ENCODE measurements around the gene GOLIM4.
"Not testable (repeated sequence)": the region's sequence is repeated elsewhere in the genome, so short reads cannot be mapped to it uniquely, and the experiment has no call there.

The GOLIM4 gene

GRCh38 chr3:168071591-168072322 lies 24.0 kb downstream of the GOLIM4 start:
- DNase-seq = no peak

- no peak for DNase-seq
These were observed 24.8 kb downstream of the GOLIM4 start for GRCh38 chr3:168070919-168071318.

- no peak for DNase-seq
These were observed 27.4 kb downstream of the GOLIM4 start for GRCh38 chr3:168068346-168068745.

GRCh38 chr3:168066882-168067281 lies 28.8 kb downstream of the GOLIM4 start:
- DNase-seq = no peak

- no peak for DNase-seq
These were observed 30.2 kb downstream of the GOLIM4 start for GRCh38 chr3:168065569-168065968.

GRCh38 chr3:168063122-168063521 lies 32.6 kb downstream of the GOLIM4 start:
- DNase-seq = no peak

GRCh38 chr3:168062679-168063078 lies 33.0 kb downstream of the GOLIM4 start:
- DNase-seq = no peak

- no peak for DNase-seq
These were observed 34.3 kb downstream of the GOLIM4 start for GRCh38 chr3:168061332-168061996.

- DNase-seq = no peak
These were observed 35.4 kb downstream of the GOLIM4 start for GRCh38 chr3:168060317-168060716.

- DNase-seq = no peak
These were observed 37.2 kb downstream of the GOLIM4 start for GRCh38 chr3:168058481-168058880.

- not testable (repeated sequence) for DNase-seq
These were observed 39.1 kb downstream of the GOLIM4 start for GRCh38 chr3:168056398-168057230.

GRCh38 chr3:168054447-168054846 lies 41.3 kb downstream of the GOLIM4 start:
- DNase-seq = no peak

- DNase-seq = no peak
These were observed 42.6 kb downstream of the GOLIM4 start for GRCh38 chr3:168053115-168053514.

- no peak for DNase-seq
These were observed 43.2 kb downstream of the GOLIM4 start for GRCh38 chr3:168052515-168052914.

- DNase-seq = no peak
These were observed 43.9 kb downstream of the GOLIM4 start for GRCh38 chr3:168051531-168052471.

GRCh38 chr3:168051070-168051469 lies 44.7 kb downstream of the GOLIM4 start:
- DNase-seq = no peak

GRCh38 chr3:168049367-168049974 lies 46.3 kb downstream of the GOLIM4 start:
- no peak for DNase-seq

GRCh38 chr3:168048414-168049330 lies 47.1 kb downstream of the GOLIM4 start:
- DNase-seq = no peak

GRCh38 chr3:168047936-168048335 lies 47.8 kb downstream of the GOLIM4 start:
- DNase-seq = no peak

- DNase-seq = no peak
These were observed 48.4 kb downstream of the GOLIM4 start for GRCh38 chr3:168047190-168047795.

Measured in stimulated activated CD4-positive, alpha-beta T cell treated with anti-CD3 and anti-CD28 coated beads, Interleukin-4, amount 100 ng/mL, for 4 hours (primary cell).